Measurements from ENCODE around the gene TTBK2.

Gene TTBK2

GRCh38 chr15:42735382-42736165 lies 185.0 kb downstream of the TTBK2 start:
- Histone ChIP-seq H4K91ac (ENCODE audit: low read depth, low read length, poor library complexity) (no peak overlapping the region), H2AK5ac (ENCODE audit: low read depth, low read length) (peak overlapping the region; percentile 65), H3K4me1 (ENCODE audit: control insufficient read depth in 2 of 2, insufficient read depth in 1 of 2, low read depth in 1 of 2, low read length in 2 of 2) (peaks cover 3% of the 10 kb centered on the region in 2 donors), H2BK120ac (ENCODE audit: low read depth, low read length) (no peak overlapping the region), H2BK15ac (ENCODE audit: low read length) (no peak overlapping the region), H3K27ac (replicated peaks; ENCODE audit: low read length) (no peak overlapping the region), H3K23ac (ENCODE audit: low read depth, low read length, poor library complexity) (no peak overlapping the region), H3K36me3 (replicated peaks in 1 of 2; ENCODE audit: control insufficient read depth in 2 of 2, insufficient read depth in 2 of 2, low read length in 2 of 2) (peaks cover 37 to 52% of the 10 kb centered on the region in 2 donors), H2BK5ac (ENCODE audit: low read length) (peak overlapping the region; percentile 45), H3K18ac (ENCODE audit: low read length) (no peak overlapping the region), H3K14ac (ENCODE audit: low read length) (no peak overlapping the region), H2BK12ac (ENCODE audit: low read length) (no peak overlapping the region), H3K9ac (ENCODE audit: low read depth, low read length, poor library complexity) (no peak overlapping the region), H3K4me2 (ENCODE audit: insufficient read depth, low read length, poor library complexity, severe bottlenecking) (peak overlapping the region; percentile 70), H3K79me1 (ENCODE audit: low read depth, low read length) (no peaks in the 10 kb centered on the region), H3K4me3 (ENCODE audit: low read length in 2 of 2) (peak overlapping the region in 1 of 2 donors; percentile 94), H3K9me3 (replicated peaks in 1 of 2; ENCODE audit: control insufficient read depth in 2 of 2, insufficient read depth in 1 of 2, low read depth in 1 of 2, low read length in 2 of 2) (no peaks in the 10 kb centered on the region), H2AFZ (ENCODE audit: low read length) (peak overlapping the region; percentile 96), H4K8ac (ENCODE audit: low read depth, low read length) (no peak overlapping the region), H3K27me3 (ENCODE audit: control insufficient read depth in 3 of 3, insufficient read depth in 3 of 3, low read depth in 1 of 3, low read length in 3 of 3) (no peaks in the 10 kb centered on the region), H3K4ac (ENCODE audit: low read length) (no peak overlapping the region)
- DNase-seq (ENCODE audit: low spot score): no peak
- no CpG with 5 or more reads among the region's 19 CpGs for WGBS, 2 donors (ENCODE audit: extremely low coverage in 2 of 2, insufficient read length in 2 of 2, insufficient replicate concordance in 1 of 2)

DNA sequence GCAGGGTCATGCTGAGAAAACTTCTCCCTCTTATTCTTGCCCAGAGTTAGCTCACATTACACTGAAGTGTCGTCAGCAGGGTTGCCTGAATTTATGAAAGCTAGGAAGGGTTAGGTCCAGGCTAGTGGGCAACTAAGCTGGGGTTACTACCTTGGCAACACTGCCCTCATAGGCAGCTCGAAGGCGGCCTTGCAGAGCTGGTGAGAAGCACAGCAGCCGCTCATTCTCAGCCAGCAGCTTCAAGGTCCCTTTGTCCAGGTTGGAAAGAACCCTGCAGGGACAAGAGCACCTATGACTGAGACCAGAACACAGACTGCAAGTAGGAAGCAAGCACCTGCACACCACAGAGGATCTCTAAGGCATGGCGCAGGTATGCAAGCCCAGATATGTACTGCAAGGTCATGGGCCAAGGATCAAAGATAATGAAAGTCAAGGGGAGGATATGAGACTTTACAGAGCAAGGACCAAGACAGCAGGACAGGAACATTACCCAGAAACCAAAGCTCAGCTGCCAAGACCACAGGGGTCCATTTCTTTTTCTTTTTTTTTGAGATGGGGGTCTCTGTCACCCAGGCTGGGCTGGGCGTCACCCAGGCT lies 186.4 kb downstream of the TTBK2 start:
- H4K91ac ChIP-seq (ENCODE audit: low read depth, low read length, poor library complexity): no peak overlapping the region
- no peak overlapping the region for H3K18ac ChIP-seq (ENCODE audit: low read length)
- H2BK12ac ChIP-seq (ENCODE audit: low read length): no peak overlapping the region
- H2AK5ac ChIP-seq (ENCODE audit: low read depth, low read length): no peak overlapping the region
- H4K8ac ChIP-seq (ENCODE audit: low read depth, low read length): no peak overlapping the region
- no peak overlapping the region for H3K14ac ChIP-seq (ENCODE audit: low read length)
- no peak overlapping the region for H3K4ac ChIP-seq (ENCODE audit: low read length)
- no peak overlapping the region for H2BK120ac ChIP-seq (ENCODE audit: low read depth, low read length)
- no peak overlapping the region for H2BK15ac ChIP-seq (ENCODE audit: low read length)
- no peak overlapping the region for H3K4me2 ChIP-seq (ENCODE audit: insufficient read depth, low read length, poor library complexity, severe bottlenecking)
- no peak overlapping the region for H3K27ac ChIP-seq (replicated peaks; ENCODE audit: low read length)
- H3K4me1 ChIP-seq (ENCODE audit: control insufficient read depth in 2 of 2, insufficient read depth in 1 of 2, low read depth in 1 of 2, low read length in 2 of 2): peaks cover 3% of the 10 kb centered on the region in 2 donors
- DNase-seq (ENCODE audit: low spot score): no peak
- no peak overlapping the region for H3K9ac ChIP-seq (ENCODE audit: low read depth, low read length, poor library complexity)
- H2BK5ac ChIP-seq (ENCODE audit: low read length): no peak overlapping the region
- WGBS, 2 donors (ENCODE audit: extremely low coverage in 2 of 2, insufficient read length in 2 of 2, insufficient replicate concordance in 1 of 2): no CpG with 5 or more reads among the region's 6 CpGs
- H3K79me1 ChIP-seq (ENCODE audit: low read depth, low read length): no peaks in the 10 kb centered on the region
- no peak overlapping the region for H3K4me3 ChIP-seq (ENCODE audit: low read length in 2 of 2)
- H3K27me3 ChIP-seq (ENCODE audit: control insufficient read depth in 3 of 3, insufficient read depth in 3 of 3, low read depth in 1 of 3, low read length in 3 of 3): no peaks in the 10 kb centered on the region
- no peak overlapping the region for H2AFZ ChIP-seq (ENCODE audit: low read length)
- no peak overlapping the region for H3K23ac ChIP-seq (ENCODE audit: low read depth, low read length, poor library complexity)
- peaks cover 46 to 66% of the 10 kb centered on the region in 2 donors for H3K36me3 ChIP-seq (replicated peaks in 1 of 2; ENCODE audit: control insufficient read depth in 2 of 2, insufficient read depth in 2 of 2, low read length in 2 of 2)
- H3K9me3 ChIP-seq (replicated peaks in 1 of 2; ENCODE audit: control insufficient read depth in 2 of 2, insufficient read depth in 1 of 2, low read depth in 1 of 2, low read length in 2 of 2): no peaks in the 10 kb centered on the region

- no peak overlapping the region for H3K23ac ChIP-seq (ENCODE audit: low read depth, low read length, poor library complexity)
- peaks cover 49 to 78% of the 10 kb centered on the region in 2 donors for H3K36me3 ChIP-seq (replicated peaks in 1 of 2; ENCODE audit: control insufficient read depth in 2 of 2, insufficient read depth in 2 of 2, low read length in 2 of 2)
- H3K4ac ChIP-seq (ENCODE audit: low read length): no peak overlapping the region
- peaks cover 3% of the 10 kb centered on the region in 2 donors for H3K4me1 ChIP-seq (ENCODE audit: control insufficient read depth in 2 of 2, insufficient read depth in 1 of 2, low read depth in 1 of 2, low read length in 2 of 2)
- WGBS, 2 donors (ENCODE audit: extremely low coverage in 2 of 2, insufficient read length in 2 of 2, insufficient replicate concordance in 1 of 2): no CpG with 5 or more reads among the region's 11 CpGs
- no peak overlapping the region for H2BK15ac ChIP-seq (ENCODE audit: low read length)
- H2AK5ac ChIP-seq (ENCODE audit: low read depth, low read length): no peak overlapping the region
- H3K79me1 ChIP-seq (ENCODE audit: low read depth, low read length): no peaks in the 10 kb centered on the region
- H3K4me3 ChIP-seq (ENCODE audit: low read length in 2 of 2): no peak overlapping the region
- H2AFZ ChIP-seq (ENCODE audit: low read length): no peak overlapping the region
- no peak overlapping the region for H3K4me2 ChIP-seq (ENCODE audit: insufficient read depth, low read length, poor library complexity, severe bottlenecking)
- H3K14ac ChIP-seq (ENCODE audit: low read length): no peak overlapping the region
- H3K9ac ChIP-seq (ENCODE audit: low read depth, low read length, poor library complexity): no peak overlapping the region
- H4K8ac ChIP-seq (ENCODE audit: low read depth, low read length): no peak overlapping the region
- H2BK120ac ChIP-seq (ENCODE audit: low read depth, low read length): no peak overlapping the region
- no peaks in the 10 kb centered on the region for H3K27me3 ChIP-seq (ENCODE audit: control insufficient read depth in 3 of 3, insufficient read depth in 3 of 3, low read depth in 1 of 3, low read length in 3 of 3)
- H2BK12ac ChIP-seq (ENCODE audit: low read length): no peak overlapping the region
- no peak overlapping the region for H3K18ac ChIP-seq (ENCODE audit: low read length)
- no peak overlapping the region for H3K27ac ChIP-seq (replicated peaks; ENCODE audit: low read length)
- H4K91ac ChIP-seq (ENCODE audit: low read depth, low read length, poor library complexity): no peak overlapping the region
- H2BK5ac ChIP-seq (ENCODE audit: low read length): no peak overlapping the region
- DNase-seq (ENCODE audit: low spot score): no peak
- no peaks in the 10 kb centered on the region for H3K9me3 ChIP-seq (replicated peaks in 1 of 2; ENCODE audit: control insufficient read depth in 2 of 2, insufficient read depth in 1 of 2, low read depth in 1 of 2, low read length in 2 of 2)
Observed at GRCh38 chr15:42733027-42733426, 187.6 kb downstream of the TTBK2 start.

DNA sequence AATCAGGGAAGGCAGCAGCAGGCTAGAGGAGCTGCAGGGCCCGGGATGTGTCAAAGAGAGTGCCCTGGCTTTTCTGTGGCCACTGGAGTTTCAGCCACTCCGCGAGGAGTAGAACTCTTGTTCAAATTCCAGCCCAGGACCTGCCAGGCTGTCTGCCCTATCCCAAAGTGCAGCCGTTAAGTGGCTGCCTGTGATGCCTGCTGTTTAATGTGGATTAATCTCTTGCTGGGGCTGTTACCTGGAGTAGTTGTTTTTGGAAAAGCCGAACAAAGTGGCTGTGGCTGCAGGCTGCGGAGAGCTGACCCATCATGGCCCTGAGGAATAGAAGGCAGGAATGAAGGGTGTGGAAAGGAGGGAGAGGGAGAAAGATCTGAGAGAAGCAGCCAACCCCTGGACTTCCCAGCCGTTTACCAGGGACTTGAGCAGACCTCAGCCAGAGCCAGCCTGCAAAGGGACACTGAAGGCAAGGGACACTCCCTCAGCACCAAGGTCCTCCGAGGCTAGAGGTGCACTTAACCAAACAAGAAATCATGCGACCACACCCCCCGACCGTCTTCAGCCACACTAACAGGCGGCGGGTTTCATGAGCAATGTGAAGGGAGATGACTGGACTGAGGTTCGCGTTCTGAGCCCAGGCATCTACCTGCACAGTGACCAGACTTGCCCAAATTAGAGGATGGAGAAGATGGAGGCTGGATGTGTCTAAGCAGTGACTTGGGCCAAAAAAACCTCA lies 188.3 kb downstream of the TTBK2 start:
- Histone ChIP-seq H3K79me1 (ENCODE audit: low read depth, low read length) (no peaks in the 10 kb centered on the region), H3K4me3 (ENCODE audit: low read length in 2 of 2) (peak overlapping the region in 1 of 2 donors; percentile 3), H2AFZ (ENCODE audit: low read length) (no peak overlapping the region), H3K27me3 (ENCODE audit: control insufficient read depth in 3 of 3, insufficient read depth in 3 of 3, low read depth in 1 of 3, low read length in 3 of 3) (no peaks in the 10 kb centered on the region), H3K4me2 (ENCODE audit: insufficient read depth, low read length, poor library complexity, severe bottlenecking) (no peak overlapping the region), H3K9ac (ENCODE audit: low read depth, low read length, poor library complexity) (peak overlapping the region; percentile 6), H3K9me3 (replicated peaks in 1 of 2; ENCODE audit: control insufficient read depth in 2 of 2, insufficient read depth in 1 of 2, low read depth in 1 of 2, low read length in 2 of 2) (no peaks in the 10 kb centered on the region), H3K36me3 (replicated peaks in 1 of 2; ENCODE audit: control insufficient read depth in 2 of 2, insufficient read depth in 2 of 2, low read length in 2 of 2) (peaks cover 49 to 85% of the 10 kb centered on the region in 2 donors), H2AK5ac (ENCODE audit: low read depth, low read length) (no peak overlapping the region), H3K23ac (ENCODE audit: low read depth, low read length, poor library complexity) (no peak overlapping the region), H4K8ac (ENCODE audit: low read depth, low read length) (no peak overlapping the region), H3K18ac (ENCODE audit: low read length) (no peak overlapping the region), H2BK5ac (ENCODE audit: low read length) (no peak overlapping the region), H3K14ac (ENCODE audit: low read length) (no peak overlapping the region), H3K4me1 (ENCODE audit: control insufficient read depth in 2 of 2, insufficient read depth in 1 of 2, low read depth in 1 of 2, low read length in 2 of 2) (peaks cover 3 to 5% of the 10 kb centered on the region in 2 donors), H2BK12ac (ENCODE audit: low read length) (no peak overlapping the region), H2BK120ac (ENCODE audit: low read depth, low read length) (no peak overlapping the region), H2BK15ac (ENCODE audit: low read length) (no peak overlapping the region), H3K27ac (replicated peaks; ENCODE audit: low read length) (no peak overlapping the region), H4K91ac (ENCODE audit: low read depth, low read length, poor library complexity) (no peak overlapping the region), H3K4ac (ENCODE audit: low read length) (no peak overlapping the region)
- DNase-seq (ENCODE audit: low spot score): no peak
- no CpG with 5 or more reads among the region's 15 CpGs for WGBS, 2 donors (ENCODE audit: extremely low coverage in 2 of 2, insufficient read length in 2 of 2, insufficient replicate concordance in 1 of 2)

All from neuronal stem cell (in vitro differentiated cells).